GM19238 (cell line): Measurements from ENCODE around the gene CLIC4.
"Not testable (repeated sequence)": the region's sequence is repeated elsewhere in the genome, so short reads cannot be mapped to it uniquely, and the experiment has no call there.

ENCODE experiments used
- DNase-seq: peaks from one replicate; pipeline ENCODE4 v3.0.0; 2011; ENCODE audit warnings: low spot score; ENCODE audit not compliant: insufficient read length

CLIC4 gene

GRCh38 chr1:24771574-24771973 is 26.3 kb downstream of the CLIC4 start:
- DNase-seq: no peak

- no peak for DNase-seq
Measured at GRCh38 chr1:24773618-24774017, 28.4 kb downstream of the CLIC4 start.

- no peak for DNase-seq
Measured at GRCh38 chr1:24775348-24775747, 30.1 kb downstream of the CLIC4 start.

GRCh38 chr1:24775916-24776315 is 30.7 kb downstream of the CLIC4 start:
- DNase-seq: no peak

GRCh38 chr1:24776821-24777220 is 31.6 kb downstream of the CLIC4 start:
- no peak for DNase-seq

GRCh38 chr1:24778141-24778540 is 32.9 kb downstream of the CLIC4 start:
- DNase-seq: no peak

DNA sequence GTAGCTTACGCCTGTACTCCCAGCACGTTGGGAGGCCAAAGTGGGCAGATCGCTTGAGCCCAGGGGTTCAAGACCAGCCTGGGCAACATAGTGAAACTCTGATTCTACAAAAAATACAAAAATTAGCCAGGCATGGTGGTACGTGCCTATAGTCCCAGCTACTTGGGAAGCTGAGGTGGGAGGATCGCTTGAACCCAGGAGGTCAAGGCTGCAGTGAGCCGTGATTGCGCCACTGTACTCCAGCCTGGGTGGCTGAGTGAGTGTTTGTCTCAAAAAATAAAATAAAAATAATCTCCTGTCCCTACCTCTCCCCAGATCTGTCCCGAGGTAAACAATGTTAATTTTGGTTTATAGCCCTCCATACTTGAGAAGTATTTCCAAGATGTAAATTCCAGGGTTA is 34.0 kb downstream of the CLIC4 start:
- DNase-seq: not testable (repeated sequence)

- DNase-seq: no peak
Measured at GRCh38 chr1:24779689-24780464, 34.6 kb downstream of the CLIC4 start.

GRCh38 chr1:24780626-24781025 is 35.4 kb downstream of the CLIC4 start:
- not testable (repeated sequence) for DNase-seq

DNA sequence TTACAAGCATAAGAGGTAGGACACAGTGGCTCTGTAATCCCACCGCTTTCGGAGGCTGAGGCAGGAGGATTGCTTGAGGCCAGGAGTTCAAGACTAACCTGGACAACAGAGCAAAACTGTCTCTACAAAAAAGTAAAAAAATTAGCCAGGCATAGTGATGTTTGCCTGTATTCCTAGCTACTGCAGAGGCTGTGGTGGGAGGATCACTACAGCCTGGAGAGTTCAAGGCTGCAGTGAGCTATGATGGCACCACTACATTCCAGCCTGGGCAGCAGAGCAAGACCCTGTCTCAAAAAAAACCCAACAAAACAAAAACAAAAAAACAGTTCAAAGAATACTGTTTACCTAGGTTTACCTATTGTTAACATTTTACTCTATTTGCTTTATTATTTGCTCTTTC is 37.4 kb downstream of the CLIC4 start:
- no peak for DNase-seq

GRCh38 chr1:24783713-24784112 is 38.5 kb downstream of the CLIC4 start:
- DNase-seq: no peak

- no peak for DNase-seq
Measured at GRCh38 chr1:24786191-24786590, 40.9 kb downstream of the CLIC4 start.

- no peak for DNase-seq
Measured at GRCh38 chr1:24790490-24790889, 45.2 kb downstream of the CLIC4 start.

- no peak for DNase-seq
Measured at GRCh38 chr1:24793447-24794129, 48.3 kb downstream of the CLIC4 start.

DNA sequence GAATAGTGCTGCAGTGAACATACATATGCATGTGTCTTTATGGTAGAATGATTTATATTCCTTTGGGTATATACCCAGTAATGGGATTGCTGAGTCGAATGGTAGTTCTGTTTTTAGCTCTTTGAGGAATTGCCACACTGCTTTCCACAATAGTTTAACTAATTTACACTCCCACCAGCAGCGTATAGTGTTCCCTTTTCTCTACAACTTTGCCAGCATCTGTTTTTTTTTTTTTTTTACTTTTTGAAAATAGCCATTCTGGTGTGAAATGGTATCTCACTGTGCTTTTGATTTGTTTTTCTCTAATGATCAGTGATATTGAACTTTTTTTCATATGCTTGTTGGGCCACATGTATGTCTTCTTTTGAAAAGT is 48.9 kb downstream of the CLIC4 start:
- not testable (repeated sequence) for DNase-seq

DNA sequence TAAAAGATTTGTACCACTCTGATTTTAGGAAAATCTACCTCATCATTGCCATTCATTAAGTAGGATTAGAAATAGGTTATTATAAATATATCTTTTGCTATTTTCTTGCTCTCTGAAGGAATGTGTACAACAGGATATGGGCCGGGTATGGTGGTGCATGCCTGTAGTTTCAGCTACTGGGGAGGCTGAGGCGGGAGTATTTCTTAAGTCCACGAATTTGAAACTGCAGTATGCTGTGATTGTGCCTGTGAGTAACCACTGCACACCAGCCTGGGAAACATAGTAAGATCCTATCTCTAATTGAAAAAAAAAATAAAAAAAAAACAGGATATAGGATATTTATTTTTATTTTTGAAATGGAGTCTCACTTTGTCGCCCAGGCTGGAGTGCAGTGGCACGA is 50.0 kb downstream of the CLIC4 start:
- no peak for DNase-seq

DNA sequence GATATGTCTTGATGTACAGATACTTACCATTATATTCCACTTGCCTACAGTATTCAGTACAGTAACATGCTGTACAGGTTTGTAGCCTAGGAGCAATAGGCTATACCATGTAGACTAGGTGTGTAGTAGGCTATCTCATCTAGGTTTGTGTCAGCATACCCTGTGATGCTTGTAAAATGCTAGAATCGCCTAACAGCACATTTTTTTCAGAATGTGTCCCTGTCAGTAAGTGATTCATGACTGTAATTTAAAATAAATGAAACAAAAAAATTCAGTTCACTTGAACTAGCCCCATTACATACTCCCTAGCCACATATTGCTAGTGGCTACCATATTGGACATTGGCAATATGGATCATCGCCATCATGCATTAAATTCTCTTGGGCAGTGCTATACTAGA is 51.3 kb downstream of the CLIC4 start:
- DNase-seq: no peak

DNA sequence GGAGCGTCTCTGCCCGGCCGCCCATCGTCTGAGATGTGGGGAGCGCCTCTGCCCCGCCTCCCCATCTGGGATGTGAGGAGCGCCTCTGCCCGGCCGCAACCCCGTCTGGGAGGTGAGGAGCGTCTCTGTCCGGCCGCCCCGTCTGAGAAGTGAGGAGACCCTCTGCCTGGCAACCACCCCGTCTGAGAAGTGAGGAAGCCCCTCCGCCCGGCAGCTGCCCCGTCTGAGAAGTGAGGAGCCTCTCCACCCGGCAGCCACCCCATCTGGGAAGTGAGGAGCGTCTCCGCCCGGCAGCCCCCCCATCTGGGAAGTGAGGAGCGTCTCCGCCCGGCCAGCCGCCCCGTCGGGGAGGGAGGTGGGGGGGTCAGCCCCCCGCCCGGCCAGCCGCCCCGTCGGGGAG is 54.0 kb downstream of the CLIC4 start:
- not testable (repeated sequence) for DNase-seq

DNA sequence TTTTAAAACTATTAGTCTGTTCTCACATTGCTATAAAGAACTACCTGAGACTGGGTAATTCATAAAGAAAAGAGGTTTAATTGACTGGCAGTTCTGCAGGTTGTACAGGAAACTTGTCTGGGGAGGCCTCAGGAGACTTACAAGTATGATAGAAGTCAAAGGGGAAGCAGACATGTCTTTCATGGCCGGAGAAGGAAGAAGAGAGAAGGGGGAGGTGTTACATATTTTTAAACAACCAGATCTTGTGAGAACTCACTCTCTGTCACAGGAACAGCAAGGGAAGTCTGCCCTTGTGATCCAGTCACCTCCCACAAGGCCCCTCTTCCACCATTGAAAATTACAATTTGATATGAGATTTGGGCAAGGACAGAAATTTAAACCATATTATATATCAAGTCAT is 55.9 kb downstream of the CLIC4 start:
- DNase-seq: no peak

DNA sequence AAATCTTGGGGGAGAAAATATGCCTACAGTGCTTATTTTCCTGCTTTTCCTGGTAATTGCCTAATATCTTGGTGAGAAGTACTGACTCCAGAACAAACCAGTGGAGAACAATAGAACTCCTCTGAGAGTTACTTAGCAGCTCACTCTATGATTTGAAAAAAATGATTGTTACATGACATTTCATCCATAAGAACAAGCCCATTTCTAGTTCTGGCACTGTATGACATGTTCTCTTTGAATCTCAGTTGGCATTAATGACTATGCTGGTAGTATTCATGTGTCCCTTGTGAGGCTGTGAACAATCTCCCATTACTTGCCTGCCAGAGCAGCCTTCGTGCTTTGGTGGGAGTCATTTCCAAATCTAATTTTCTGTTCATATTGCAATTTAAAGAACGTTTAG is 58.0 kb downstream of the CLIC4 start:
- DNase-seq: no peak

- DNase-seq: no peak
Measured at GRCh38 chr1:24803987-24804530, 58.8 kb downstream of the CLIC4 start.

GRCh38 chr1:24805534-24806301 is 60.5 kb downstream of the CLIC4 start:
- DNase-seq: no peak
